NCI-H1092 treated with DMSO at 0.1 percent for 48 hours (cell line): ENCODE results near the gene SKIC8.

ENCODE experiments used
- DNase-seq: peaks from one replicate; lab custom pipeline; 2025; lab: John Stamatoyannopoulos, UW

SKIC8 gene

DNA sequence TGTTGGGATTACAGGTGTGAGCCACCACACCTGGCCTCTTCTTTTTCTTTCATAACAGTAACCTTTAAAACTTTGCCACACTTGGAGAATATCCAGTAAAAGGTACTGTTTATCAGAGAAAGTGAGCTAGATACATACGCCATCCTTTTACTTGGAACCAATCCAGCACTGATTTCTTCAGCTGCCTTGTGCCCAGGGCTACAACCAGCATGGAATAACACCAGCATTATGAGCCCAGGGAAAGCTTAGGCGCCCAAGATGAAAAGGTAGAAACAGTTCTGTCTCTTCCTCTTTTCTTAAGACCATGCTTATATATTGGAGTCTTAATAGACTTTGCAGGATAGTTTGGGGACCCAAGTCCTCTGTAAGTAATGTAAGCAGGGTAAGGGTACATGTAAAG lies 8.4 kb downstream of the SKIC8 start:
- no peak for DNase-seq

DNA sequence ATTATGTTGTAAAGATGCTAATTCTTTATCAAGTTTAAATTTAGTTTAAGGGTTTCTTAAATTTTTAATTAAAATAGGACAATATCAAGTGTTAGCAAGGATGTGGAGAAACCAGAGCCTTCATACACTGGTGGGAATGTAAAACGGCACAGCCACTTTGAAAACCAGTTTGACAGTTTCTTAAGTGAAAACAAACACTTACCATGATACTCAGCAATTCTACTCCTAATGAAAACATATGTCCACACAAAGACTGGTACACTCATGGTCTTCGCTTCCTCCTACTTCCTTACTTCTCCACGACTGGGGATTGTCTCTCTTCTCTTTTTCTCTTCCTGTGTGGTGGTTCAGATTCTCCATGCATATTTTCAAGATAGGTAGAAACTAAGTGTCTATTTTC lies 9.2 kb downstream of the SKIC8 start:
- no peak for DNase-seq

DNA sequence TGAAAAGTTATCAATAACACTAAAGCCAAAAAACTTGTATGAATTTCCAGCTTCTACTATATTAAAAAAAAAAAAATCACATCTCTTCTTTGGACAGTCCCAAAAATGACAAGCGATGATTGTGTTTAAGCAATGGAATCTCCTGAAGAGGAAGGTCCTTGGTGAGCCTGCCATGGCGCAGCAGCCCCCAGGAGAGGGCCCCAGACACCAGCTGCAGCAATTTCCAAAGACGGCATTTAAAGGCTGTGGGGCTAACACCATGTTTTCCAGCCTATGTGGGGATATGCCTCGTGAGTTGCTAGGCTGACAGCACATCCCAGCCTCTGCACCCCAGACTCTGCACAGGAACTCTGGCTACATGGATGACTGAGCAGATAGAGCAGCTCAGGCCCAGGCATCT lies 14.7 kb downstream of the SKIC8 start:
- DNase-seq, result no peak

DNA sequence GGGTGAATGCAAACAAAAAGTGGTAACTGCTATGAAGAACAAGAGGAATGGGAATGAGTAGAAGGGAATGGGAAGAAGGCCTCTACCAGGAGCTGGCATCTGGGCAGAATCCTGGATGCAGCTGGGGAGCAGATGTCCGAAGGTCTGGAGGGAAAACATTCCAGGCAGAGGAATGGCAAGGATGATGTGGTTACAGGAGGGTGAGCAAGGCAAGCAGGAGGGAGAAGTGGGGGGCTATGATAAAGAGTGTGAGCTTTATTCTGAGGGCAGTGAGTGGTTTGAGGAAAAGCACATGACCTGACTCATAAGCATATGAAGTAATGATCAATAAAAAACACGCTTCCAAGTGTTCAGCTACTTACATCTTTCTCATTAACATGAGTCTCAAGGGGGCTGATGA lies 17.1 kb downstream of the SKIC8 start:
- no peak for DNase-seq

DNA sequence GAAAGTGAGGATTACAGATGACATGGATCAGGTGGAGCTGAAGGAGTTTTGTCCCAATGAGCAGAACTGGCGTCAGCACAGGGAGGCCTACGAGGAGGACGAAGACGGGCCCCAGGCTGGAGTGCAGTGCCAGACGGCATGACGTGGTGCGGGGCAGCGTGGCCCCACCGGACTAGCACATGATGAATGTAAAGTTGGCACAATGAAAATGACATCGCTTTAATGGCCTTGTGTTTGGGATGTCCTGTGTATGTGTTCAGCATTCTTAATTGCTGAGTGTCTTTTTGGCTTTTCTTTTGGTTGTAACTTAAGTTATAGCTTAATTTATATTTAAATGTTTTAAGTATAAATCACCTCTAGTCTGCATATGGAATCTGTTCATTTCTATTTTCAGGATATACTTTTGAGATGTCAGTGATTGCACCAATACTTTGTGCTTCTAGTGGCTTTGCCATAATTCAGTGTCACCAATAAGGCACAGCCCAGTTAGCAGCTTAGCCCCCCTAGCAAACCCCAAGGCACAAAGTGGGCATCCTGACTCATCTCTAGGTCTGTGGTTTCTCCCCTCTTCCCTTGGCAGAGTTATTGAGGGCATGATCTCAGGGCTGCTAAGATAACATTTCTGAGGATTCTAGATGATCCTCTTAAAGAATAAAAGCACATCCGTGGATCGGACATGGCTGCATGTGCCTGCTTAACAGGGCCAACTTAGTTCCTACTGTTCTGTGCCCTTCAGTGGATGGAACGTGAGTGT lies 18.9 kb downstream of the SKIC8 start:
- DNase-seq, result no peak

DNA sequence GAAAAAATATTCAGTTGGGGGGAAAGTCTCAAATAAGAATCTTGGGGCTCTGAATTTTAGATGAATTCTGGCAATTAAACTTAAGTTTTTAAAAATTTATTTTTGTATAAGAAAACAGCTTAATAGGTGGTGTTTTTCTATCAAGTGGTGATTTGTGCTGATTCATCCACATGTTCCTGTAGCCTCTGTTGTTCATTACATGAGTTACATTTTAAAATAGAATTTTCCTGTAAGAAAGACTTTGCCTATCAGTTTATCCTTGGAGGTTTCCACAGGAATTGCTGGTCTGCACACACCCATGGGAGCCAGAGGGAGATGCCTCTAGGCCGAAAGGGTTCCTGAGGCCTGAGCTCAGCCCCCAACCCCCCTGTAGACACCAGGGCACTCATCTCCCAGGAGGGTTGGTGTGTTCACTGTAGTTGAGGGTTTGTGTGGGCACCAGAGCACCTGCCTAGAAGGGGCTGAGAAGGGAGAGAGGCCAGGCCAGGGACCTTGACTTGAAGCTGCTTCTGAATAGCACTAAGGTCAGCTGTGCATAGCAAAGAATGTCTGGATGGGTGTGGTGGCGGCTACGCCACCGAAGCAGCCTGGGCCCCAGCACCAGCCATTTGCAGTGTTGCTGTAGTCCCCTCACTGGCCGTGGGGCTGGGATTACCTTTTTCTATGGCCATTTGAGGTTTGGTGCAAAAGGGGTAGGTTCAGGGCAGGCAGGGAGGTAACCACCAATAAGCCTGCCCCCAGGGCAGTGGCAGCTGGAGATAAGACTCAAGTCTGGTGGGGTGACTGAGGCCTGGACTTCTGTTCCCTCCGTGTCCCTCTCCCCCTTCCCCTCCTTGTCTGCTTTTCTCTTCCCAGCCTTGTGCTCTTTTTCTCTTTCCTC lies 23.1 kb downstream of the SKIC8 start:
- DNase-seq, result no peak

DNA sequence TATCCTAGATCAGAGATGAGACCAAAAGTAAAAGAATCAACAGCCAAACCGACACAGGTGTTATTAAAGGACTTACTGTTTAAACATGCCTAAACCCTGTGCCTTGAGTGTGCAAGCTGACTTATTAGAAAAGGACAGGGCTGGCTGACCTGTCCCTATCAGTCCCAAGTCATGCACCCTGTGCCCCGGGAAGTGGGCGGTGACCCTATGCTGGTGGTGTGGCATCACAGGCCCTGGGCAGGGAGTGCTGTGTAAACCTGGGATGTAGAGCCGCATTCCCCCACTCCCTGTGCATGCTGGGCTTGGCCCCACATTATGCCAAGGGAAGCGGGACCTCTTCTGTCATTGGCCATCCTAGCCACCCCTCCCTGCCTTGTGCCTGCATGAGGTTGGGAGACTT lies 24.4 kb downstream of the SKIC8 start:
- no peak for DNase-seq

DNA sequence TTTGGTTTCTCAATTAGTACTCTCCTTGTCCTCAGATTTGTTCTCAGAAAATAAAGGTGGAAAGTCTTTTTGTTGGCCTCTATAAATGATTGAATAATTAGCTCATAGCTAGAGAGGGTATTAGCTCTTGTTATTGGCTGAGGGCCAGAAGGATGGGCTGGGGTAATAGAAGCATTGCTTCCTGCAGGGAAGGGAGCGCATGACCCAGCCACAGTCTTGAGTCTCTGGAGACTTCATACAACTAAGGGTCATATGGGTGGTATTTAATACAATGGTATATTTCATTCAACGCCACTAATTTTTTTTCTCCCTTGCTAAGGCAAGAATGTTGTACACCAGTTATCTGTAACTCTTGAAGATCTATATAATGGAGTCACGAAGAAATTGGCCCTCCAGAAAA lies 26.6 kb downstream of the SKIC8 start:
- DNase-seq, result no peak

DNA sequence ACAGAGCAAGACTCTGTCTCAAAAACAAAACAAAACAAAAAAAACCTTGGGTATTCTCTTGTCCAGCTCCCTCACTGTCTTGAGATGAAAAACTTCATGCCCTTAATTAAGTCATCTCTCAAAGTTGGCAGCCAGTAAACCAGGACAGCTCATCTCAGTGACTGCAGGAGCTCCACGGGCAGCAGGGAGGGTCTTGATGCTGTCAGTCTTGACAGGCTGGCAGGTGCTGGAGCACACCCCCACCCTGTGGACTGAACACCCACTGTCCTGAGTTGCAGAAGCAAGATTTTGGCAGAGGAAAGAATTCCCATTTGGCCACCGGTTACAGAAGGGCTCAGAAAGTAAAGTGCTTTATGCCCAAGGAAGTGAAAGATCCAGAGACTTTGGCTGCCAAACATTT lies 27.1 kb downstream of the SKIC8 start:
- DNase-seq, result no peak

DNA sequence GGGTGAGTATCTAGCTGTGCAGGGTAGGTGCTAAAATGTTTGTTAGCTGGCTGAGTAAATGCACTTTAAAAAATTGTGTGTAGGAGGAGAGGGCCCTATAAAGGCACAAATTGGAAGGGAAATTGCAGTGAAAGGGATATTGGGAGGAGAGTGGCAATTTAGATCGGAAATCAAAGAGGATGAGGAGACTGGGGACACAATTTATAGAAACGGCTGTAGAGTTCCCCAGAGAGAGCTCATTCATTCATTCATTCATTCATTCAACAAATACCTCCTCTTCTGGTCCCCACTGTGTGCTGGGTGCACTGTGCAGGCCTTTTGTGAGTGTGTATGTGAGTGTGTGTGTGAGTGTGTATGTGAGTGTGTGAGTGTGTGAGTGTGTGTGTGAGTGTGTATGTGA lies 32.6 kb downstream of the SKIC8 start:
- DNase-seq, result no peak

DNA sequence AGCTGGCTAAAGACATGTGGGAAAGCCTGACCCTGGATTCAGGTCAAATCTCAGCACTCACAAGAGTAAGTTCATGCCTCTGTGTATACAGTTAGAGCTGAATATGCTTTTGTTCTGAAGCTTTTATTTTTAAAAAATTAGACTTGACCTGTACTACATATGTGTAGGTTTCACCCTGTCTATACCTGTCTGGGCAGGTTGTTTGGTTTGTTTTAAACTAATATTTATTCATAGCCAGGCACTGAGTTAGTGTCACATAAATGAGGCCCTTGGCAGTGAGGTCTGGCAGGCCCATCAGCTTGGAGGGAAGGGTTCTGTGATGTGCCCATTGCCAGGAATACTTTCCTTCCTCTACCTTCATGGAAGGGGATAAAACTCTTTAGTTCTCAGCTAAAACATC lies 33.2 kb downstream of the SKIC8 start:
- DNase-seq, result no peak

DNA sequence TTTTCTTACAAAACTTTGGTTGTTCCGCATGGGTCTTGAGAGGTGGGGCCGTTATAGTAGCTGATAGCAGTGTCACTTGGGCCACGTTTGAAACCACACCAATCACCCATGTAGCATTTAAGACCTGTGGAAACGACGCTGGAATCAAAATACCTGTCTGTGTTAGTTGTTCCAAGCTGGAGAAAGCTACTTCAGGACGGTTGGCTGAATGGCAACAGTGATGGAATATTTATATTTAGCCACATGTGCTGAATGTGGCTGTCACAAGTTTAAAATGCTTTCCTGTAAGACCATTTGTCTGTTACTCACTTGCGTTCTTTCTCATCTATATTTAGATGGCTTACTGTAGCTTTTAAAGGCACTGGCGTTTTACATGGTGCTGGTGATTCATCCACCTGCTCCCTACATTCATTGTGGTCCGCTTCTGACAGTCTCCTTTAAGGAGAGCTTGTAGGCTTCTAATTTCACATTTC lies 33.6 kb downstream of the SKIC8 start:
- DNase-seq, result no peak

DNA sequence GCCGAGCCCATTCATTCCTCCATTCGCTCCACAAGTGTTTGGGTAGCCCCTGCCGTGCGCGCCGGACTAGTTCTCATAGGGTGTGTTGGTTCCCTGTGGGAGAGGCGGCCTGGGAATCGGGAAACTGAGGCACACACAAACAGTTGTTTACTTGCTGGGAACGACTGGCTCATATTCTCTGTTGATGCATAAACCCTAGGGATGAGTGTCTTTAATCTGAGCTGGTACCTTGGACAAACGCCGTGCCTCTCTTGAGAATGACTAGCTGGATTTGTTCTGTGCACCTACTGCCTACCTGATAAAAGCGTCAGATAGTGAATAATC lies 34.3 kb downstream of the SKIC8 start:
- DNase-seq, result no peak

DNA sequence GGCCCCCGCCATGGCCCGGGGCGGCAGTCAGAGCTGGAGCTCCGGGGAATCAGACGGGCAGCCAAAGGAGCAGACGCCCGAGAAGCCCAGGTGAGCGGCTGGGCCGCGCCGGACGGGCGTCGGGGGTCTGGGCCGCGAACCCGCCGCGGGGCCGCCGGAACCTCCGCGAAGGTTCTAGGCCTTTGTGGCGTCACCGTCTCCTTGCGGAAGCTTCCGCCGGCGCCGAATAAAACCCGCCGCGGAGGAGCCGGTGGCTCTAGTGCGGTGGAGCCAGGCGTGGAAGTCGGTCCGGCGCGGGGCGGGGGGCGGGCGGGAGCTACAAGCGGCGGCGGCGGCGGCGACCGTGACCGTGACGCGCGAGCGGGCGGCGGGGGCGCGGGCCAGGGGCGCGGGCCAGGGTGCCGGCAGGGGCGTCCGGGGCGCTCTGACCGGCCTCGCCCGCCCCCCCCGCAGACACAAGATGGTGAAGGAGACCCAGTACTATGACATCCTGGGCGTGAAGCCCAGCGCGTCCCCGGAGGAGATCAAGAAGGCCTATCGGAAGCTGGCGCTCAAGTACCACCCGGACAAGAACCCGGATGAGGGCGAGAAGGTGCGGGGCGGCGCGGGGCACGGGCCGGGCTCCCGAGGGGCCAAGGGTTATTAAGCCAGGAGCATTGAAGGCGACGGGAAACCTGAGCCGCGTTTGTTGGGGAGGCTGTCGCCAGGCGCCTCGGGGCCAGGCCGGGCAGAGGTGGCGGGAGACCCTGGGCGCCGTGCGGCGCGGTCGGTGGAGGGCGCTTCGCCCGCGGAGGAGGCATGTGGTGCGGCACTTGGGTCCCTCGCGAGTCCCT lies 34.9 kb downstream of the SKIC8 start, which contains the start of gene DNAJA4:
Gene DNAJA4 (plus strand): TSS at position 259 of the 833 bp plus-strand sequence. CDS start 202 bp downstream, at position 461.
- DNase-seq, result peak; percentile 43

DNA sequence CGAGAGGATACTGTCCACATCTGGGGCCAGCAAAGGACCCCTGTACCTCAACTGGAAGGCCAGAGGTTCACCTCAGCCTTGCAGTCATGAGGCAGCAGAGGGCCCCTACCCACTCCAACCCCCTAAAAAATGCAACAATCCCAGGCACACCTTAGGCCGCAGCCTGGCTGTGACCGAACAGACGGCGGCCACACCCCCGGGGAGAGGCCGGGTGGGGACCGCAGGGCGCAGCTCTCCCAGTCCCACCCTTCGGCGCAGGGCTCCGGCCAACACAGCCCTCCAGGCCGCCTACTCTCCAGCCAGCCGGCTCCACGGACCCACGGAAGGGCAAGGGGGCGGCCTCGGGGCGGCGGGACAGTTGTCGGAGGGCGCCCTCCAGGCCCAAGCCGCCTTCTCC lies 35.5 kb downstream of the SKIC8 start:
- DNase-seq, result no peak

DNA sequence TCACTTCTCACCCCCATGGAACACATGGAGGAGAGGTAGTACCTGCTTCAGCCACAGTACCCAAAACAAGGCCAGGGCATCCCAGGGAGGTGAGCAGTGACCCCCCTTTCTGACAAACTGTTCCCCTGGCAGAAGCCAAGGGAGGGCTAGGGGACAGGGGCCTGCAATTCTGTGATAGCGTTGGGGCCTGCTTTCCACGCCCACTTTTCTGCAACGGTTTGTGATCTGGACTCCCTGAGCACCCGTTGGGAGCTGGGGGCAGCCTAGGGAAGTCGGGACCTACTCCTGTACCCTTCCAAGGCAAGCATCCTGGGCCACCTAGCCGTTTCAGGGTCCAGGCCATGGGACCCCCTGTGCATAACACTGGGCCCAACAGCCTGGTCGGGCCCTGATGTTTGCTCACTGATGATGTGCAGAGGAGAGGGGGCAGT lies 36.0 kb downstream of the SKIC8 start:
- no peak for DNase-seq

DNA sequence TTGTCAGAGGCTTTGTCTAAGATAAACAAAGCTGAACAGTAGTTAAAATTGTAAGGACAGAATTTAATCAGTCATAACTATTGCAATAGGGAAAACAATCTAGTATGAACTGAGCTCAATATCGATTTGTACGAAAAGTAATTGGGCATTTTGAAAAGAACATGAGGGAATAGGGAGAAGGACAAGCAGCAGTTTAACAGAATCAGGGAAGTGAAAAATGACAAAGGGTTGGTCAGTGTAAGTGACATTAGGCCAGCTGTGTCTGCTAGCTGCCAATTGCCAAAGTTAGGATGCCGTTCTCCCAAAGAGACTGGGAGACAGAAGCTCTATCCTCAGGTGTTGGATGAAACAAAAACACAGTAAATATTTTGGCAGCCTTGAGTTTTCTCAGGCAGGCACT lies 38.3 kb downstream of the SKIC8 start:
- no peak for DNase-seq

DNA sequence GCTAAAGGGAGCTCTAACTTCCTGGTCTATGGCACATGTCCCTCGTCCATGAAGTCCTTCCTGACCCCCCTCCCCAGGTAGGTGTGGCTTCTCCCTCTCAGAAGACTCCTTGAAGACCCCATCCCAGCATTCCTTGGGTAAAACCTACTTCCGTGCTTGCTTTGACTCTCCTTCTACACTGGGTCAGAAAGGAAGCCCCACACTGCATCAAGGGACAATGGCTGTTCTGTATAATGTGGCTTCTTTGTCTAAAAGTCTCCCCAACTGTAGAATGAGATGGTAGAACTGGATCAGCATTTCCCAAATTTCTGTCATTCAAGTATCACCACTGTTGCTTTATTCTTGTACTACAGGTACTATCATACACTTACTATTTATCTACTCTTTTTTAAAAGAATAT lies 38.9 kb downstream of the SKIC8 start:
- no peak for DNase-seq

DNA sequence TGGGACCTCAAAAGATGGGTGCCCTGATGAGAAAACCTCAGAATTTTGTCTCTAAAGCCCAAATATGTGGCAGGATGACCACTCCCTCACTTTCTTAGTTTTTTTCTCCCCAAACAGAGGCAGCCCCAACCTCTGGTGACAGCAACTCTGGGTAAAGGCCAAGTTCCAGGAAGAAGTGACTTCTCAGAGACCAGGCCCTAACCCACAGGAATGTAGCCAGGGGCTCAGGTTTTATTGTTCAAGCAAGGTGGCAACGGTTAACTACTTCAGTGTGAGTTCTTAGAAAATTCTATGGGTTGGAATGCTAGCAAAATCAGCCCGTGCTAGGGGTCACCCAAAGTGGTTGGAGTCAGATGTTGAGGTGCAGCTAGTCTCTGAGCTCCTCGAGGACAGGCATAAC lies 40.2 kb downstream of the SKIC8 start:
- no peak for DNase-seq

DNA sequence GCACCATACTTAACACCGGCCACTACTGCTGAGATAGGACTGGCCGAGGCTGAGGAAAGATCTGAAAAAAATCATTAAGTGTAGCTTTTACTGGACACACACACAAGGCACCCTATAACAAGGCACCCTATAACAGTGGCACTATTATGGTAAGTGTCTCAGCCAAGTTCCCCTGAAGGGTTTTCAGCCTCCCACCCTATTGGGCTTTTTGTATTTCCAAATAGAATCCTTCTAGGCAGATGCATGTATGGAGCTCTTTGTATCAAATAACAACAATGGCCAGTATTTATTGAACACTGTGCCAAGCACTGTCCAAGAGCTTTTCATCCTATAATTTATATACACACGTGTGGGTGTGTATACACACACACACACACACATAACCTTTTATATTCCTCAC lies 41.7 kb downstream of the SKIC8 start:
- DNase-seq, result no peak

DNA sequence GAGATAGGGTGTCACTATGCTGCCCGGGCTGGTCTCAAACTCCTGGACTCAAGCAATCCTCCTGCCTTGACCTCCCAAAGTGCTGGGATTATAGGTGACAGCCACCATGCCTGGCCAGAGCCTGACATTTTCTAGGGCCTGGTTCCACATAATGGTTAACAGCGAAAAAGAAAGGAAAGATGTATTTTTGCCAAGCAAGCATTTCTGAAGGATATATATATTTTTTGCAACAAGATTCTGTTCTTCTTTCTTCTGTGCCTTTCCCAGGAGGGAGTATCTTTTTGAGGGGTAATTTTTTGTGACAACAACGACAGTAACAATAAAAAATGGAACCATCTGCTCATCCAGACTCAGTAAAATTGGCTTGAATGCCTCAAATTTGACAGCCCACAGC lies 43.4 kb downstream of the SKIC8 start:
- no peak for DNase-seq

DNA sequence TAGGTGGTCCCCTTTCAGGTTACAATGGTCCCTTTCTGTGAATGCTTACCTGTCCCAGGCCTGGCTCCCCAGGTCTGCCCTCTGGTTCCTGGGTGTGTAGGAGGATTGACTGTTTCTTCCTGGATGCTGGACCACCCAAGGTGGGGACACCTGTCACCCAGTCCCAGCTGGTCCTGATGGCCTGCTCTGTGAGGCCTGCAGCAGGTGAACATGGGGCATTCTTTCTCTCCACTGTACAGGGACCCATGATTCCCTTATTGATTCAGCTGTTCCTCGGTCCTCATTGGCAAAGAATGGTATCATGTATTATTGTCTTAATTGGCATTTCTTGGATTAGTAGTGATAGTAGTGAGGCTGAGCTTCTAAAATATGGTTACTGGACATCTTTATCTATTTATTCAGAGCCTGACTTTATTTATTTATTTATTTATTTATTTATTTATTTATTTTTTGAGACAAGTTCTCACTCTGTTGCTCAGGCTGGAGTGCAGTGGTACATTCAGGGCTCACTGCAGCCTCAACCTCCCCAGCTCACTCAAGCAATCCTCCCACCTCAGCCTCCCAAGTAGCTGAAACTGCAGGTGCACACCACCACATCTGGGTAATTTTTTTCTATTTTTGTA lies 43.9 kb downstream of the SKIC8 start:
- DNase-seq, result no peak
